IPS-15b (cell line): ENCODE data around the gene C6orf58.

Experiments
- H3K27me3 ChIP-seq: one replicate; pipeline ENCODE4 v1.6.1; 2013; ENCODE audit warnings: low read length; ENCODE audit not compliant: control insufficient read depth, insufficient read depth
- H3K36me3 ChIP-seq: one replicate; pipeline ENCODE4 v1.6.1; 2013; ENCODE audit warnings: low read length; ENCODE audit not compliant: control insufficient read depth, insufficient read depth
- H3K4me1 ChIP-seq: one replicate; pipeline ENCODE4 v1.6.1; 2013; ENCODE audit warnings: mild to moderate bottlenecking, low read length; ENCODE audit not compliant: control insufficient read depth, insufficient read depth
- H3K4me3 ChIP-seq: one replicate; pipeline ENCODE4 v1.5.1; 2013; ENCODE audit warnings: low read depth, low read length
- H3K9ac ChIP-seq: one replicate; pipeline ENCODE4 v1.6.1; 2013; ENCODE audit warnings: low read depth, mild to moderate bottlenecking, low read length
- H3K9me3 ChIP-seq: one replicate; pipeline ENCODE4 v1.6.1; 2013; ENCODE audit warnings: mild to moderate bottlenecking, low read length; ENCODE audit not compliant: control insufficient read depth, insufficient read depth

C6orf58 gene

DNA sequence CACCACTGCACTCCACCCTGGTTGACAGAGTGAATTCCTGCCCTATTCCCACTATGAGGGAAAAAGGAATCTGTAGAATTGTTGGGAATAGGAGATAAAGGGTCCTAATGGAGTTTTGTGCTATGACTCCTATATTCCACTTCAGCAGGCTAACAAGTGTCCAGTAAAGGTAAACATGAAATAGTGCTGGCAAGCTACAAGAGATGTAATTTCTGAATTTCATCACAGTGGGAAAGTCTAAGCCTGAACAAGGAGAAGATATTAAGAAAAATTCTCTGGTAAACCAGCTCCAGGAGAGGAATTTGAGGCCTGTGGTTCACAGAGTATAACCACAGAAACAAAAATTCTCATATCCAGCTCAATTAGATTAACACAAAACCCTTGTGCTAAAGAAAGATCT lies 10.3 kb upstream of the C6orf58 start:
- Histone ChIP-seq H3K4me3 (no peak overlapping the region), H3K27me3 (no peaks in the 10 kb centered on the region), H3K36me3 (no peaks in the 10 kb centered on the region), H3K9me3 (no peaks in the 10 kb centered on the region), H3K4me1 (no peaks in the 10 kb centered on the region), H3K9ac (no peak overlapping the region)

GRCh38 chr6:127567476-127567875 lies 9.5 kb upstream of the C6orf58 start:
- Histone ChIP-seq H3K27me3 (no peaks in the 10 kb centered on the region), H3K9me3 (no peaks in the 10 kb centered on the region), H3K4me3 (no peak overlapping the region), H3K9ac (no peak overlapping the region), H3K4me1 (no peaks in the 10 kb centered on the region), H3K36me3 (no peaks in the 10 kb centered on the region)

- Histone ChIP-seq H3K4me1 (no peaks in the 10 kb centered on the region), H3K9ac (no peak overlapping the region), H3K4me3 (no peak overlapping the region), H3K9me3 (no peaks in the 10 kb centered on the region), H3K27me3 (no peaks in the 10 kb centered on the region), H3K36me3 (no peaks in the 10 kb centered on the region)
These were observed 6.1 kb upstream of the C6orf58 start for GRCh38 chr6:127570739-127571389.

DNA sequence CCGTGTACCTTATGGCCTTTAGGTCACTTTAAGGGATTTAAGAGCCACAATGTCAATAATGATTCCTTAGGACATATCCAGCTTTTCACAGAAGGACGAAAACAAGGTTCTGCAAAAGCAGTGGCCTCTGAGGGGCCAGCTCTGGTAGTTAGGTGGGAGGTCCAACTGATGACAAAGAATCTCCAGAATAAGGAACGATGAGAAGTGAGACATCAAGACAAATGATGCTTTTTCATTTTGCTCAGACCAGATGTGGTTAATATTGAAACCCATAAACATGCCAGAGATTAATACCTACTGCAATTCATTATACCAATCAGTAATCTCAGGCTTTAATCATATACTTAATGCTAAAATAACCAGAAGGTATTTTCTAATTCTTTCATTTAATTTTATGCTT lies 1.9 kb downstream of the C6orf58 start:
- Histone ChIP-seq H3K4me3 (no peak overlapping the region), H3K9ac (no peak overlapping the region), H3K36me3 (no peaks in the 10 kb centered on the region), H3K9me3 (no peaks in the 10 kb centered on the region), H3K27me3 (no peaks in the 10 kb centered on the region), H3K4me1 (no peaks in the 10 kb centered on the region)

GRCh38 chr6:127581576-127581975 lies 4.6 kb downstream of the C6orf58 start:
- Histone ChIP-seq H3K4me1 (no peaks in the 10 kb centered on the region), H3K4me3 (no peak overlapping the region), H3K27me3 (no peaks in the 10 kb centered on the region), H3K9ac (no peak overlapping the region), H3K9me3 (no peaks in the 10 kb centered on the region), H3K36me3 (no peaks in the 10 kb centered on the region)

DNA sequence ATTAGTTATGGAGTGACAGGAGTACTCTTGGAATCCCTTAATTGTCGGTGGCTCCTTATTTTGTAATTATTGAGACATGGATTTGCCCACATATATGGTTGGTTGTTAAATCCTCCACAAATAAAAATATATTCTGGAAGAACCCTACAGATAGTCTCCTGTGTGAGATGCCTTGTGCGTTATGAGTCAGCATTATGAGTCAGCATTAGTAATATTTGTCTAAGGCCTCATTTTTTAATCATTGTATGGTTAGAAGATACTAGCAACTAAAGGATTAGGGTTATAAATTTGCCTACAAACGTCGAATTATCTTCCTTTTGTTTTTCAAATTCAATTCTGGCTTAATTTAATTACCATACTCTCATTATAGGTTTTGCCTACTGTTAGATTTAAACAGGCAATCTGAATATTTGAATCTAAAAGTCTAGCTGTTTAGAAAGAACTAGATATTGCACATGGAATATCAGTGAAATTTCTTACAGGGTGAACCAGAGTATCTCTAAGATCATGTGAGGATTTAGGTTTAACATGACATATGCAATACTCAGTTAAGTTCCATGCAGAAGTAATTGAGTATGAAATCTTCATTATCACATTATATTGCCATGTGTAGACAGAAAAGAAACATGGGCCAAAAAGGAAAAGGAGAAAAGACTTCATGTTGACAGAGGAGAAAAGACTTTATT lies 5.9 kb downstream of the C6orf58 start:
- no peaks in the 10 kb centered on the region for H3K27me3 ChIP-seq
- H3K9me3 ChIP-seq = no peaks in the 10 kb centered on the region
- H3K4me1 ChIP-seq = no peaks in the 10 kb centered on the region
- no peak overlapping the region for H3K4me3 ChIP-seq
- H3K36me3 ChIP-seq = no peaks in the 10 kb centered on the region
- no peak overlapping the region for H3K9ac ChIP-seq

- Histone ChIP-seq H3K27me3 (no peaks in the 10 kb centered on the region), H3K4me3 (no peak overlapping the region)
These were observed 8.1 kb downstream of the C6orf58 start for GRCh38 chr6:127585123-127585522.

GRCh38 chr6:127586372-127586771 lies 9.4 kb downstream of the C6orf58 start:
- Histone ChIP-seq H3K36me3 (no peaks in the 10 kb centered on the region), H3K4me3 (no peak overlapping the region), H3K27me3 (no peaks in the 10 kb centered on the region), H3K9me3 (no peaks in the 10 kb centered on the region), H3K4me1 (no peaks in the 10 kb centered on the region), H3K9ac (no peak overlapping the region)

More at GRCh38 chr6:127585123-127585522, 8.1 kb downstream of the C6orf58 start:
- Histone ChIP-seq H3K4me1 (no peaks in the 10 kb centered on the region), H3K36me3 (no peaks in the 10 kb centered on the region), H3K9me3 (no peaks in the 10 kb centered on the region), H3K9ac (no peak overlapping the region)

DNA sequence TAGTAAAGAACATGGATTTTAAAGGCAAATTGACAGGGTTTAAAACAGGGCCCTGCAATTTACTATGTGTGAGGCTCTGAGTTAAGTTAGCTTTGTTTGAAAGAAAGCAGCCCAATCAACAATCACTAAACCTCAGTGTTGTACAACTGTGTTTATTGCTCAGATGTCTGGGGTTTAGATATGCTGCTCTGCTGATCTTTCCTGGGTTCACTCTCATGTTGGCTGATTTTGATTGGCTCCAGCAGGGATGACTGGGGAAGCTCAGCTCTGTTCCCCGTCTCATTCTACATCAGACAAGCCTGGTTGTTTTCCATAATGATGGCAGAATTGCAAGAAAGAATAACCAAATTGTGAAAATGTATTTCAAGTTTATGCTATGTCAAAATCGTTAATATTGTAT lies 10.9 kb downstream of the C6orf58 start:
- Histone ChIP-seq H3K27me3 (no peaks in the 10 kb centered on the region), H3K4me3 (no peak overlapping the region), H3K9ac (no peak overlapping the region), H3K9me3 (no peaks in the 10 kb centered on the region), H3K4me1 (no peaks in the 10 kb centered on the region), H3K36me3 (no peaks in the 10 kb centered on the region)

DNA sequence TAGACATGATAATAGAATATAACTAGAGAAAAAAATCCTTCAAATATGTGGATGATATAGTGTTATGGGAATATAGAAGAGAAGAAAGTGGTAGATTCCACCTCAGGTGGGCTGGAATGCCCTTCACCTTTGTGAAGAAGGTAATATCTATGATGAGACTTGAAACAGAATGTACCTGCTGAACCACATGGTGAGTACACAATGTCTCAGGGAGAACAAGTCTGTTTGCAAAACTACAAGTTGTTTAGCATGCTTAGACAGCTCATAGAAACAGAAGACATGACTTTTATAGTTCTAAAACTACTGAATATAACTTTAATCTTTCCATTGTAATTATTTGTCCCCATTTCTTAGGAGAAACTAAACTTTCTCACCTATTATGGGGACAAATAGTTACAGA lies 12.2 kb downstream of the C6orf58 start:
- no peak overlapping the region for H3K9ac ChIP-seq
- H3K27me3 ChIP-seq = no peaks in the 10 kb centered on the region
- H3K36me3 ChIP-seq = no peaks in the 10 kb centered on the region
- H3K4me1 ChIP-seq = no peaks in the 10 kb centered on the region
- H3K9me3 ChIP-seq = no peaks in the 10 kb centered on the region
- H3K4me3 ChIP-seq = no peak overlapping the region

DNA sequence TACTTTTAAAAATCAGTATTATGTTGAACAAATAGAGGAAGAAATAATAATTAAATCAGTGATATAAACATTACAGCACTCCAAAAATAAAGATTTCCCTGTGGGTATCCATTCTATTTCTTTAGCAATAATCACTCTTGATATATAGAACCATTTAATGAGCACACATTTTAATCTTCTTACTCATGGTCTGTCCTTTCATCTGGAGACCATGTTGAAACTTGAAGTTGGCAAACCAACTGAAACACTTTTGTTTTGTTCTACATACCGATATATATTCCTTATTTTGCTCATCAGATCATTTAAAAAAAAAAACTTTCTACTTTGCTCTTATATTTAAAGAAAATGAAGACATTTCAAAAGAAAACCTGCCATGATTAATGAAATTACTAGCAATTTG lies 13.4 kb downstream of the C6orf58 start:
- H3K27me3 ChIP-seq = no peaks in the 10 kb centered on the region
- H3K36me3 ChIP-seq = no peaks in the 10 kb centered on the region
- H3K4me1 ChIP-seq = no peaks in the 10 kb centered on the region
- no peaks in the 10 kb centered on the region for H3K9me3 ChIP-seq
- H3K4me3 ChIP-seq = no peak overlapping the region
- H3K9ac ChIP-seq = no peak overlapping the region

- Histone ChIP-seq H3K27me3 (no peaks in the 10 kb centered on the region), H3K9me3 (no peaks in the 10 kb centered on the region), H3K4me1 (no peaks in the 10 kb centered on the region), H3K36me3 (no peaks in the 10 kb centered on the region), H3K9ac (no peak overlapping the region), H3K4me3 (peak overlapping the region; percentile 39)
These were observed 16.0 kb downstream of the C6orf58 start for GRCh38 chr6:127592964-127593363.
